Measurements from ENCODE around the gene ORC2.
"Not testable (repeated sequence)": the region's sequence is repeated elsewhere in the genome, so short reads cannot be mapped to it uniquely, and the experiment has no call there.

ORC2 gene

GRCh38 chr2:200930947-200931626, 32.4 kb downstream of the ORC2 start:
- DNase-seq: no peak

- no peak for DNase-seq
These were observed 33.9 kb downstream of the ORC2 start for GRCh38 chr2:200929334-200930249.

- DNase-seq: no peak
These were observed 41.0 kb downstream of the ORC2 start for GRCh38 chr2:200922439-200922838.

GRCh38 chr2:200913654-200914053, 49.8 kb downstream of the ORC2 start:
- no peak for DNase-seq

GRCh38 chr2:200909958-200910357, 53.5 kb downstream of the ORC2 start:
- DNase-seq: no peak

GRCh38 chr2:200905618-200906296, 57.7 kb downstream of the ORC2 start:
- peak; percentile 48 for DNase-seq

GRCh38 chr2:200901459-200902072, 61.9 kb downstream of the ORC2 start:
- peak; percentile 29 for DNase-seq

- DNase-seq: no peak
These were observed 64.0 kb downstream of the ORC2 start for GRCh38 chr2:200899482-200899881.

GRCh38 chr2:200888704-200889625, 74.5 kb downstream of the ORC2 start, which contains the start of the genes NIF3L1 and PPIL3:
Gene NIF3L1 (plus strand): TSS chr2:200889371. CDS start chr2:200891944, 2,573 bp downstream.
Gene PPIL3 (minus strand): TSS chr2:200889077. CDS start chr2:200887615, 1,462 bp downstream.
- DNase-seq: peak; percentile 96

GRCh38 chr2:200881715-200882249, 81.7 kb downstream of the ORC2 start:
- not testable (repeated sequence) for DNase-seq

- no peak for DNase-seq
These were observed 85.1 kb downstream of the ORC2 start for GRCh38 chr2:200878289-200878880.

- DNase-seq: no peak
These were observed 86.0 kb downstream of the ORC2 start for GRCh38 chr2:200877443-200877842.

GRCh38 chr2:200873560-200873959, 89.9 kb downstream of the ORC2 start:
- no peak for DNase-seq

- no peak for DNase-seq
These were observed 92.3 kb downstream of the ORC2 start for GRCh38 chr2:200871151-200871550.

- no peak for DNase-seq
These were observed 94.4 kb downstream of the ORC2 start for GRCh38 chr2:200869014-200869413.

GRCh38 chr2:200864176-200865034, 99.1 kb downstream of the ORC2 start, which contains the start of gene CLK1:
Gene CLK1 (minus strand): TSS chr2:200864658. CDS start chr2:200861862, 2,796 bp downstream.
- DNase-seq: peak; percentile 82

- no peak for DNase-seq
These were observed 99.7 kb downstream of the ORC2 start for GRCh38 chr2:200863782-200864175.

- DNase-seq: peak; percentile 29
These were observed 100.9 kb downstream of the ORC2 start for GRCh38 chr2:200862532-200863000.

GRCh38 chr2:200861617-200862155, 101.8 kb downstream of the ORC2 start:
- DNase-seq: no peak

Data from NCI-H2029 (cell line).